Esophagus muscularis mucosa (tissue), 4 donors: ENCODE results near the gene PRKAR1B. TPM values are rescaled to one million over a fixed set of nuclear protein-coding genes. Genes with fewer than 3 reads are reported as not detected.

Experiments used
- DNase-seq: peaks from one replicate; pipeline ENCODE4 v3.0.0-alpha.2; 2017; ENCODE audit errors: extremely low spot score
- H3K27ac ChIP-seq, 4 donors: fragments of 200-600 bp; sonication (generic); replicated peaks in 1 of 4; 1 replicate in 3 of 4; 2 replicates in 1 of 4; pipeline ENCODE4 v1.5.1; 2016 to 2019; ENCODE audit warnings: mild to moderate bottlenecking in 1 of 4
- H3K27me3 ChIP-seq, 4 donors: fragments of 200-600 bp; sonication (generic); one replicate each; pipeline versions ENCODE4 v1.5.1 to v1.6.0; 2016 to 2019
- H3K36me3 ChIP-seq, 4 donors: fragments of 200-600 bp; sonication (generic); one replicate each; pipeline ENCODE4 v1.5.1; 2016 to 2019
- H3K4me1 ChIP-seq, 4 donors: fragments of 200-600 bp; sonication (generic); one replicate each; pipeline ENCODE4 v1.5.1; 2016 to 2019
- H3K4me3 ChIP-seq, 4 donors: fragments of 200-600 bp; sonication (generic); 1 replicate in 2 of 4; 2 replicates in 2 of 4; pipeline ENCODE4 v1.5.1; 2016 to 2019; ENCODE audit warnings: mild to moderate bottlenecking in 4 of 4, moderate library complexity in 1 of 4
- H3K9me3 ChIP-seq, 4 donors: fragments of 200-600 bp; sonication (generic); 1 replicate in 3 of 4; 2 replicates in 1 of 4; pipeline ENCODE4 v1.5.1; 2016 to 2019
- EP300 ChIP-seq: sonication (generic); formaldehyde crosslinking; IDR thresholded peaks from one replicate; pipeline ENCODE4 v1.6.1; 2017; ENCODE audit warnings: antibody characterized with exemption
- POLR2A ChIP-seq: fragments of 450-650 bp; IDR thresholded peaks from one replicate; pipeline ENCODE4 v1.6.1; 2017; ENCODE audit warnings: antibody characterized with exemption, moderate library complexity, mild to moderate bottlenecking, low read depth
- POLR2AphosphoS5 ChIP-seq, 2 donors: sonication (generic); formaldehyde crosslinking; IDR thresholded peaks; one replicate each; pipeline ENCODE4 v1.6.1; 2017; ENCODE audit warnings: antibody characterized with exemption in 2 of 2
- WGBS: methylation state at CpG from one replicate; pipeline ENCODE4 v1.1.5; 2018; 5-methylcytosine and 5-hydroxymethylcytosine counted together
- intact Hi-C: fragments of 100-400 bp; cut with DNase I; formaldehyde crosslinking; loops from one replicate; pipeline ENCODE4 v1.15.1; 2023
- total RNA-seq, 4 donors: library from RNA; depleted of rRNA; stranded (reverse); fragments of >200 nt; gene quantifications; one replicate each; pipeline versions ENCODE4 v1.1.0 to v1.2.1, GENCODE V29; 2016
- TF ChIP-seq, protein P1 (sequence below), 3 experiments: fragments of 200-600 bp in 2 of 3; fragments of 450-650 bp in 1 of 3; sonication (generic) in 2 of 3; IDR thresholded peaks; one replicate each; pipeline ENCODE4 v1.5.1; 2017 to 2019; ENCODE audit warnings: antibody characterized with exemption in 3 of 3, mild to moderate bottlenecking in 2 of 3, moderate library complexity in 1 of 3

The PRKAR1B gene
- total RNA-seq, 4 donors from 2014 or later = 15.4 to 46.9 (median 31.4) TPM

GRCh38 chr7:571718-572415, 155.2 kb downstream of the PRKAR1B start:
- peaks cover 0 to 3% (median 1%) of the 10 kb centered on the region in 4 donors for H3K36me3 ChIP-seq
- TF ChIP-seq POLR2A = no peak
- TF ChIP-seq POLR2AphosphoS5 (IDR thresholded peaks at IDR 0.05) = no peak
- TF ChIP-seq, protein P1, sequence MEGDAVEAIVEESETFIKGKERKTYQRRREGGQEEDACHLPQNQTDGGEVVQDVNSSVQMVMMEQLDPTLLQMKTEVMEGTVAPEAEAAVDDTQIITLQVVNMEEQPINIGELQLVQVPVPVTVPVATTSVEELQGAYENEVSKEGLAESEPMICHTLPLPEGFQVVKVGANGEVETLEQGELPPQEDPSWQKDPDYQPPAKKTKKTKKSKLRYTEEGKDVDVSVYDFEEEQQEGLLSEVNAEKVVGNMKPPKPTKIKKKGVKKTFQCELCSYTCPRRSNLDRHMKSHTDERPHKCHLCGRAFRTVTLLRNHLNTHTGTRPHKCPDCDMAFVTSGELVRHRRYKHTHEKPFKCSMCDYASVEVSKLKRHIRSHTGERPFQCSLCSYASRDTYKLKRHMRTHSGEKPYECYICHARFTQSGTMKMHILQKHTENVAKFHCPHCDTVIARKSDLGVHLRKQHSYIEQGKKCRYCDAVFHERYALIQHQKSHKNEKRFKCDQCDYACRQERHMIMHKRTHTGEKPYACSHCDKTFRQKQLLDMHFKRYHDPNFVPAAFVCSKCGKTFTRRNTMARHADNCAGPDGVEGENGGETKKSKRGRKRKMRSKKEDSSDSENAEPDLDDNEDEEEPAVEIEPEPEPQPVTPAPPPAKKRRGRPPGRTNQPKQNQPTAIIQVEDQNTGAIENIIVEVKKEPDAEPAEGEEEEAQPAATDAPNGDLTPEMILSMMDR (IDR thresholded peaks at IDR 0.05) = no peak
- TF ChIP-seq EP300 = no peak
- intact Hi-C loops = no loop called here
- no peak for DNase-seq
- H3K9me3 ChIP-seq = no peaks in the 10 kb centered on the region
- no peak overlapping the region for H3K27ac ChIP-seq
- no peaks in the 10 kb centered on the region for H3K27me3 ChIP-seq
- H3K4me1 ChIP-seq = peaks cover 0 to 16% (median 14%) of the 10 kb centered on the region in 4 donors
- no peak overlapping the region for H3K4me3 ChIP-seq
- 100% methylated on average over 11 of the region's 38 CpGs for WGBS

DNA sequence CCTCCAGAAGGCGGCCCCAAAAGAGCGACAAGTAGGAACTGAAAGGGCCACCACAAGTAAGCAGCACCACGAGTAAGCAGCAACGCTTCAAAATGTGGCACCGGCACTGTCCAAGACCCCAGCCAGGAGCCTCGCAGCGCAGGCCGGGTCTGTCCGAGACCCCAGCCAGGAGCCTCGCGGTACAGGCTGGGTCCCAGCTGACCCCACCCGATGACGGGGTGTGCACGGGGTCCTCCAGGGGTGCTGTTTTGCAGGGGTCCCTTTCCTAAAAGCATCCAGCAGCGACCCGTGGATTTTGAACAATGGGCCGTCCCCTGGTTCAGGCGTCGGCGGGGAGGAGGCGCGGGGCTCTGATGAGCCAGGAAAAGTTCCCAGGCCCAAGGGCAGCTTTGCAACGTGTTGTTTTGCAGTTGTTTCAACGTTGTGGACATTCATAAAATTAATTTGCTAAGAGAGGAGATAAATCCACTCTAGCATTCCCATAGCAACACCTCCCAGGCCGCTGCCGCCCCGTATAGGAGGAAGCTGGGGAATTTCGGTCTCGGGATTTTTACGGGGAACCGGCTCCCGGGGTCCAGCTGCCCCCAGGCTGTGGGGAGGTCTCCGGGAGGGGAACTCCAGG, 155.9 kb downstream of the PRKAR1B start:
- Histone ChIP-seq H3K27ac (no peak overlapping the region), H3K27me3 (no peaks in the 10 kb centered on the region), H3K4me1 (peaks cover 0 to 16% (median 14%) of the 10 kb centered on the region in 4 donors), H3K9me3 (no peaks in the 10 kb centered on the region), H3K36me3 (no peaks in the 10 kb centered on the region), H3K4me3 (no peak overlapping the region)
- WGBS = 92% methylated on average over 25 of the region's 33 CpGs
- DNase-seq = no peak
- no peak for TF ChIP-seq EP300
- TF ChIP-seq POLR2AphosphoS5 (IDR thresholded peaks at IDR 0.05) = no peak
- TF ChIP-seq, protein P1 (IDR thresholded peaks at IDR 0.05) = no peak
- TF ChIP-seq POLR2A = no peak
- intact Hi-C loops = no loop called here

DNA sequence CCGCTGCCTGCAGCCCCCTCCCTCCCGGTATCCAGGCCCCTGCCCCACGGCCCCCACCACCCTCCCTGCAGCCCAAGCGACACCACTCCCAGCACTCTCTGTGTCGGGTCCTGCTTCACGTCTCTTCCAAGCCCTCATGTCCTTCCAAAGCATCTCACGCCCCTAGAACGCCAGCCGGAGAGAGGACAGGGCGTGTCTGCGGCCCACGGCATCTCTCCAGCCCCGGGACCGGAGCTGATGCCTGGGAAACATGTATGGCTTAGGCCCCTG, 156.3 kb downstream of the PRKAR1B start:
- Histone ChIP-seq H3K4me3 (no peak overlapping the region), H3K27ac (no peak overlapping the region), H3K36me3 (no peaks in the 10 kb centered on the region), H3K27me3 (no peaks in the 10 kb centered on the region), H3K9me3 (no peaks in the 10 kb centered on the region), H3K4me1 (peaks cover 0 to 16% (median 15%) of the 10 kb centered on the region in 4 donors)
- intact Hi-C loops = no loop called here
- no peak for DNase-seq
- WGBS = 92% methylated on average over 14 of the region's 14 CpGs
- TF ChIP-seq POLR2A (no peak), EP300 (no peak), POLR2AphosphoS5 (IDR thresholded peaks at IDR 0.05) (no peak)
- TF ChIP-seq, protein P1 (IDR thresholded peaks at IDR 0.05) = no peak

DNA sequence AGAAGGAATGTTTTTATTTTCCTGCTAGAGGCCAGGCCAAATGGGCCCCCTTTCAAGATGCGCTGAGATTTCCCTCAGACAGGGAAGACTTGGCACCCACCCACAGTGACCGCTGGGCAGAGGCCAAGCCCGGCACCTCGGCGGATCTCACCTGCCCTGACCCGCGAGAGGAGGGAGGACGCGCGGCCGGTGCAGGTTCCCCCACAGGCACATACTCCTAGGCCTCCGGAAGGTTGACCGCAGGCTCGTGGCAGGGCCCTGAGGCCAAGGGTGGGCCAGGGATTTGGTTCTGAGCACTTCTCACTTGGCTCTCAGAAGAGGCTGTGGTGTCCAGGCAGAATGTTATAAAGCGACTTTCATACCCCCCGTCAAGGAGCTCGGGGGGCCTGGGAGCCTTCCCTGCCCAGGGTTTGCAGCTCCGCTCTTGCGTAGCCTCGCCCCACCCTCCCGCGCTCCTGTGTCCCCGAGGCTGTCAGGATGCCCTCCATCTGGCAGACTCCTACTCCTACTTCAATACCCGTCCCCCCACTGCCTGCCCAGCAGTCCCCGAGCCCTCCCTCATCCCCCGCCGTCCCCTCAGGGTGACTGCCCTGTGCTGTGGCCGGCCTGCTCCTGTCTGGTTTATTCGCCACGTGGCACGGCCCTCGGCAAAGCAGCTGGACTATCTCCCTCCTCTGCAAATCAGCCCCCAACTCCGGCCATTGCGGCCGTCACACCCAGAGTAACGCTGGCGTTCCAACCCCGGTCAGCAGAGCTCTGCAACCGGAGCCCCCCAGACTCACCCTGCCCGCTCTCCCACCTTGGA, 156.9 kb downstream of the PRKAR1B start:
- Histone ChIP-seq H3K4me3 (no peak overlapping the region), H3K9me3 (no peaks in the 10 kb centered on the region), H3K27me3 (no peaks in the 10 kb centered on the region), H3K4me1 (peaks cover 0 to 17% (median 15%) of the 10 kb centered on the region in 4 donors), H3K36me3 (no peaks in the 10 kb centered on the region), H3K27ac (no peak overlapping the region)
- no peak for DNase-seq
- TF ChIP-seq, protein P1 (IDR thresholded peaks at IDR 0.05) = no peak
- TF ChIP-seq EP300 (no peak), POLR2A (no peak), POLR2AphosphoS5 (IDR thresholded peaks at IDR 0.05) (no peak)
- 94% methylated on average over 40 of the region's 40 CpGs for WGBS
- intact Hi-C loops = no loop called here
